H1 (cell line): ENCODE results near the gene ASB8. TPM values are rescaled to one million over a fixed set of nuclear protein-coding genes. Genes with fewer than 3 reads are reported as not detected.

Experiments
- ATF3 ChIP-seq: IDR thresholded peaks from 2 replicates; pipeline ENCODE4 v1.6.1; 2011; ENCODE audit warnings: low read depth, mild to moderate bottlenecking, low read length; ENCODE audit not compliant: insufficient read depth
- CBX5 ChIP-seq: fragments of 300-800, 300-1000 bp; sonication (generic); IDR thresholded peaks from 2 replicates; pipeline ENCODE4 v1.7.1; 2016; ENCODE audit warnings: antibody characterized with exemption, low read length, low read depth
- CBX8 ChIP-seq: fragments of 300-800, 300-1000 bp; sonication (generic); IDR thresholded peaks from 2 replicates; pipeline ENCODE4 v1.7.1; 2016; ENCODE audit warnings: low read depth, low read length, borderline replicate concordance
- CEBPB ChIP-seq: IDR thresholded peaks from 2 replicates; pipeline ENCODE4 v1.6.1; 2012; ENCODE audit warnings: low read depth, low read length
- CHD1 ChIP-seq: IDR thresholded peaks from 2 replicates; pipeline ENCODE4 v1.6.1; 2012; ENCODE audit warnings: low read depth, low read length, improper control_type of control experiment
- CREB1 ChIP-seq: IDR thresholded peaks from 2 replicates; pipeline ENCODE4 v1.6.1; 2012; ENCODE audit warnings: inconsistent platforms
- HDAC2 ChIP-seq, 2 experiments: fragments of 300-600 bp in 1 of 2; sonication (generic) in 1 of 2; IDR thresholded peaks; 2 replicates each; pipeline ENCODE4 v1.6.1; 2011 to 2012; ENCODE audit warnings: low read depth in 2 of 2, low read length in 2 of 2, mild to moderate bottlenecking in 2 of 2, moderate library complexity in 2 of 2, borderline replicate concordance in 1 of 2, inconsistent platforms in 1 of 2
- HDAC6 ChIP-seq: IDR thresholded peaks from one replicate; pipeline ENCODE4 v1.7.1; 2012; ENCODE audit warnings: low read depth, mild to moderate bottlenecking, inconsistent platforms, low read length, moderate library complexity
- JUND ChIP-seq: IDR thresholded peaks from 2 replicates; pipeline ENCODE4 v1.6.1; 2011; ENCODE audit warnings: mild to moderate bottlenecking, improper control_type of control experiment, low read length
- NRF1 ChIP-seq: IDR thresholded peaks from 2 replicates; pipeline ENCODE4 v1.6.1; 2011; ENCODE audit warnings: mild to moderate bottlenecking, low read depth, low read length, improper control_type of control experiment
- PHF8 ChIP-seq: fragments of 200-600 bp; sonication (generic); conservative IDR thresholded peaks from 2 replicates; pipeline ENCODE4 v1.7.1; 2012; ENCODE audit warnings: low read depth, mild to moderate bottlenecking, inconsistent platforms, low read length, moderate library complexity
- POU5F1 ChIP-seq: IDR thresholded peaks from 2 replicates; pipeline ENCODE4 v1.6.1; 2011; ENCODE audit warnings: low read depth, mild to moderate bottlenecking, low read length, moderate library complexity
- RBBP5 ChIP-seq: IDR thresholded peaks from 2 replicates; pipeline ENCODE4 v1.7.1; 2012; ENCODE audit warnings: low read depth, mild to moderate bottlenecking, inconsistent platforms, low read length, moderate library complexity, borderline replicate concordance
- RXRA ChIP-seq: IDR thresholded peaks from 2 replicates; pipeline ENCODE4 v1.6.1; 2011; ENCODE audit warnings: low read depth, mild to moderate bottlenecking, low read length, moderate library complexity; ENCODE audit not compliant: insufficient read depth
- SP1 ChIP-seq: IDR thresholded peaks from 2 replicates; pipeline ENCODE4 v1.6.1; 2011; ENCODE audit warnings: low read depth, low read length
- TBP ChIP-seq: IDR thresholded peaks from 2 replicates; pipeline ENCODE4 v1.6.1; 2011; ENCODE audit warnings: low read depth, low read length, improper control_type of control experiment
- polyA plus RNA-seq, 7 experiments: library from polyadenylated mRNA; depleted of rRNA in 3 of 7; stranded (reverse) in 5 of 7; unstranded in 2 of 7; fragments of >200 nt in 5 of 7; fragments of 200-250 nt in 2 of 7; gene quantifications; 1 replicate in 5 of 7; 2 replicates in 1 of 7; 4 replicates in 1 of 7; pipeline versions ENCODE4 v1.2.1 to v1.2.3, GENCODE V29; 2011 to 2013; ENCODE audit warnings: missing spikeins in 2 of 7, mixed read lengths in 2 of 7
- total RNA-seq: library from RNA; stranded (reverse); fragmentation: NEBNext Ultra II Directional; extraction: Animal tissue kit (Norgen Biotek cat#: 25700); gene quantifications from 2 replicates; pipeline ENCODE4 v1.2.1, GENCODE V29; 2021

Gene ASB8
- total and polyA plus RNA-seq, 2 of the 8 experiments (the other 6 are each of a cell fraction or from before 2014, with no cell fraction given) = 3.8 to 8.3 TPM

DNA sequence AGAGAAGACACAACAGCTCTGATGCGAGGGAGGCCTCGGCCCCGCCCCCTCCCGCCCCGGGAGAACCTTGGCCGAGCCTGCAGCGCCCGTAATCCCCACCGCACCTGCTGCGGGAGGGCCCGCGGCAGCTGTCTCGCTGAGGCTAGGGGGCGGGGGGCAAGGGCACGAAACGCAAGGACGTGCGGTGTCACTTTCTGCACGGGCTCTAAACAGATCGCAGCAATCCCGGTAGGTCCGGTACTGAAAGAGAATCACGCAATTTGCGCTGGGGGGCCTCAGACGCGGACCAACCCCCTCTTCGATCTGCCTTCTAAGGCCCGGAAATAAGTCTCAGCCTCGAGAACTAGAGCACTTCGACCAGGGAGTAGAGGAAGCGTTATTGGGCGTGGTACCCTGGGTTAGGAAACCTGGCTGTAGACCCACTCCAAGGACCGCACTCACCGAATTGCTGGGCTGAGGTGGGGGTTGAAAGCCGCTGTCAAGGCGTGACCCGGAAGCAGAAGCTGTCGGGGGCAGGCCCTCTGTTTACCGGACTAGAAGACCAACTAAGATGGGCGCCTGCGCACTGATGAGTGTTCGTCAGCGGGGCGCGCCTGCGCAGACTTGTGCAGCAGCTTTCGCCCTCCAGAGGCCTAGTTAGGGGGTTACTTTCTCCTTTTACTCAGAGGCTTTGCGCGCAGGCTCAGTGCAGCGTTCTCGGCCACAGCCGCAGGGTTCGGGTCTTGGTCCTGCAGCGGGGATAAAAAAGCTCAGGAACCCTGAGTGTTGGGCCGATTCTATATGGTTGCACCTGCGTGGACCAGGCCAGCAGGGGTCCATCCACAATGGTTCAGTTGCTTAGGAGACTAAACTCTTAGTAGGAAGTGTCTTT, at the start of gene ASB8 (continued):
- TF ChIP-seq ATF3 (no peak), JUND (no peak), PHF8 (0 out of 2 replicates have a peak, but pooled peaks have one; percentile 53), POU5F1 (no peak), CBX8 (no peak), SP1 (no peak), CBX5 (no peak), NRF1 (peak; percentile 94), CREB1 (peak; percentile 40), HDAC6 (no peak), HDAC2 (IDR thresholded peaks at IDR 0.05; ENCODE audit: borderline replicate concordance in 1 of 2, low read depth in 2 of 2, low read length in 2 of 2) (peak in 1 of 2 experiments; percentile 94; a peak in 1 of 4 replicates), CEBPB (no peak), TBP (peak; percentile 70), CHD1 (no peak), RBBP5 (peak; percentile 77; the same call in 1 of the 2 replicates), RXRA (no peak)
